ENCODE measurements around the gene CHRM2.

CHRM2 gene

GRCh38 chr7:136894789-136895188 is 26.3 kb downstream of the CHRM2 start:
- no peak for DNase-seq (ENCODE audit: low spot score)

- no peak for DNase-seq (ENCODE audit: low spot score)
Observed at GRCh38 chr7:136897676-136898075, 29.2 kb downstream of the CHRM2 start.

GRCh38 chr7:136900005-136900404 is 31.6 kb downstream of the CHRM2 start:
- DNase-seq (ENCODE audit: low spot score), result no peak

DNA sequence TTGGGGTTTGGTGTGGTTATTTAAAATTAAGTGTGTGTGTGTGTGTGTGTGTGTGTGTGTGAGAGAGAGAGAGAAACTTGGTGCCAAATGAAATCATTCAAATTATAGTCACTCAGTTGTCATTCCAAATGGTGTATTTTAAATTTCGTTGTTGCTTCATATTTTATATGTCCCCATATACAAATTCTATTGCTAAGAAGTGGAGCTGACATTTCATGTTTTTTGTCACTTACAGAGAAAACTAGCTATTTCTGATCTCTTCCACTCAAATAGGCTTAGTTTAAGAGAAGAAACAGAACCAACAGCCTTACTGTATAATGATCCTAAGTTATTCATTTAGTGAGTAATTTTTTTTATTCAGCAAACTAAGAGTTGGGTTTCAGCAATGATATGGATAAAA is 42.3 kb downstream of the CHRM2 start:
- no peak for DNase-seq (ENCODE audit: low spot score)

DNA sequence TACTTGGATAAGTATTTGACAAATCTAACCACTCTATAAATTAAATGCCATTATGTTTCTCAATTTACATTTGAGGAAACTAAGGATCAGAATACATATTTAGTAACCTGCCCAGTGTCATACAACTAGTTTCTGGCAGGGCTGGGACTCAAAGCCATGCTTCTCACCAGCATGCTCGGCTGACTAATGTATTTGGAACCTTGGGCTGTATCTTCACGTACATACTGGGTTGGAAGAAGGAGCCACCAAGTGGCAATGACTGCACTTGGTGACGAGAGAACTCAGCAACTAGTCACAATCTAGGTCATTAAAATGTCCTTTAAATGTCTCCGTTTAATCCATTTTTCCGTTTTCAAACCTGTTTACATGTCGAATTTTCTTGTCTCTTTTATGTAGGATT is 42.9 kb downstream of the CHRM2 start:
- DNase-seq (ENCODE audit: low spot score), result no peak

DNA sequence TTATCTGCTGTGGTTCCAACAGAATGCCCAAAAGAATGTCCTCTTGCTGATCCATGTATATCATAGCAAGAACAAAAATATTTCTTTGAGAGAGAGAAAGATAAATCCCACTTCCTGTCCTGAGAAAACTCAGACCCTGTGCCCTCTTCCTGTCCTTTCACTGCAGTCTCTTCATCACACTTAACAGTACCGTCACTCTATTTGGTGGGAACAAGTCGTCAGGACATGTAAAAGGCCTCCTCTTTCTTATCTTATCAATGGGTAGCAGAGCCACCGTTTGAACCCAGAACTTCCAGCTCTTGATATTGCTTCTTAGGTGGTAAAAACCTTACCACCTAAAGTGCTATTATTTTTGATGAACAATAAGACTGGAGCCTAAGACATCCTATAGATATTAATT is 43.9 kb downstream of the CHRM2 start:
- DNase-seq (ENCODE audit: low spot score), result no peak

- DNase-seq (ENCODE audit: low spot score), result no peak
Observed at GRCh38 chr7:136914016-136914415, 45.6 kb downstream of the CHRM2 start.

DNA sequence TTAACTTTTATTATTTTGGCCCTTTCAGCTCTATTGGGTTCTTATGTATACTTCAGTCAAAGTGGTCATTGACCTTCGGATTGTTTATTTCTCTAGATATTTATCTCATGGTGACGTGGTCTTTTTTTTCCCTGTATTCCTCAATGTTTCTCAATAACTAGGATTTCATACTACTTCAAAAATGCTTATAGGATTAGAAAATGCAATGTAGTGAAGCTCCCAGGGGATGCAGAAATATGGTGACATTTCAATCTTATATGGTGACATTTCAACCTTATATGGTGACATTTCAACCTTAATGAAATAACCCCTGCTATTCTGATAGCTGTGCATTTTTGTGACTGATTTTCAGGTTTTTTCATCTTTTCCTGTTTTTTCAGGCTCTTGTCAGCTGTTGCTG is 51.4 kb downstream of the CHRM2 start:
- DNase-seq (ENCODE audit: low spot score), result no peak

GRCh38 chr7:136923111-136923667 is 54.7 kb downstream of the CHRM2 start:
- no peak for DNase-seq (ENCODE audit: low spot score)

DNA sequence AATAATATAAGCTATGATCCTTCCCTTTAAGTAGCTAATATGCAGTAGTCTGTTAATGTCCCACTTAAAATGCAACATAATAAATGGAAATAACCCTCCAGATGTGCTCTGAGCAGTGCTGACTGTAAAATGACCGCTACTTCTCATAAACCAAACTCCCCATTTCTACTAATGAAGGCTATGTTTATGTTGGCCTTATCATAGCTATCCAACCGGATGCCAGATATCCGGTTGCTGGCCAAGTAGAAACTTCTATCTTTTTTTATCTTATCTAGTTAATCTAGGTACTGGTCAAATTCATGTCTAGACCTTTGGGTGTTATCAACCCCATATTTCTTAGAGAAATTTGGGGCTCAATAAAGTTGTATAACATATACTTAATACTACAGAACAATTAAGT is 56.6 kb downstream of the CHRM2 start:
- DNase-seq (ENCODE audit: low spot score), result no peak

DNA sequence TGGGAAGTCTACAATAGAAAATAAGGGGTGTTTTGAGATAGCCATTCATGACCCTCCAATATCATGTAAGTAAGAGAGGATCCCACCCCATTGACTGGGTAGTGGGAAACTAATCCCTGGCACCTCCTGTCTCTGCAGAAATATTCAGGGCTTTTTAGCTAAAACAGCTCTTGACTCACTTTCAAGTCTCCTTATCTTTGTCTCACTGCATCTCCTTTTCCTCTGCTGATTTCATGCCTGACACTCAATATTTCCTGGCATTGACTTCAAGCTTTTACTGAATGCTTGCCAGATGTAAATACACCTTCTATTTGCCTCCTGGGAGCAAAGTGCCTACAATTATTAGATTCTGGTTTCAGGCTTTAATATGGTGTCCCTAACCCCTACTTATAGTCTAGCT is 57.1 kb downstream of the CHRM2 start:
- DNase-seq (ENCODE audit: low spot score), result no peak

- DNase-seq (ENCODE audit: low spot score), result no peak
Observed at GRCh38 chr7:136931169-136931867, 62.9 kb downstream of the CHRM2 start.

DNA sequence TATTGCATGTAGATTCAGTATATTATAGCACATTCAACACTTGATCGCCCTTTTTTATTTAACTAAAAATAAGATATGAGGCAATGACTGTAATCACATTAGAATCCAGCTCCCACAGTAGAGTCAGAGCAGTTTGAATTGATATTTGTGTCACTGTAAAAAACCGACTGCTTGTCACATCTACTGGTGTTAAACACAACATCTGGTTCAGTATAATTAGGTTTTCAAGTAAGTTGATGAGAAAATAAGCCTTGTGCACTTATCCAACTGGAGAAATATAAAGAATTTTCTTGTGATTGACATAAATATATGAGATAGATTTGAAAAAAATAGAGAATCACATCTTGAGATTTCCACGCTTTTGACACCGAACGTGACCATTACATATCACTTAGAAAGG is 69.0 kb downstream of the CHRM2 start:
- DNase-seq (ENCODE audit: low spot score), result no peak

GRCh38 chr7:136938476-136938875 is 70.0 kb downstream of the CHRM2 start:
- DNase-seq (ENCODE audit: low spot score), result no peak

GRCh38 chr7:136940122-136940521 is 71.7 kb downstream of the CHRM2 start:
- no peak for DNase-seq (ENCODE audit: low spot score)

- no peak for DNase-seq (ENCODE audit: low spot score)
Observed at GRCh38 chr7:136940917-136941316, 72.5 kb downstream of the CHRM2 start.

GRCh38 chr7:136941816-136942215 is 73.4 kb downstream of the CHRM2 start:
- DNase-seq (ENCODE audit: low spot score), result no peak

- DNase-seq (ENCODE audit: low spot score), result no peak
Observed at GRCh38 chr7:136942401-136942800, 73.9 kb downstream of the CHRM2 start.

- DNase-seq (ENCODE audit: low spot score), result no peak
Observed at GRCh38 chr7:136942994-136943393, 74.5 kb downstream of the CHRM2 start.

GRCh38 chr7:136947347-136947746 is 78.9 kb downstream of the CHRM2 start:
- no peak for DNase-seq (ENCODE audit: low spot score)

GRCh38 chr7:136950331-136950730 is 81.9 kb downstream of the CHRM2 start:
- DNase-seq (ENCODE audit: low spot score), result no peak

DNA sequence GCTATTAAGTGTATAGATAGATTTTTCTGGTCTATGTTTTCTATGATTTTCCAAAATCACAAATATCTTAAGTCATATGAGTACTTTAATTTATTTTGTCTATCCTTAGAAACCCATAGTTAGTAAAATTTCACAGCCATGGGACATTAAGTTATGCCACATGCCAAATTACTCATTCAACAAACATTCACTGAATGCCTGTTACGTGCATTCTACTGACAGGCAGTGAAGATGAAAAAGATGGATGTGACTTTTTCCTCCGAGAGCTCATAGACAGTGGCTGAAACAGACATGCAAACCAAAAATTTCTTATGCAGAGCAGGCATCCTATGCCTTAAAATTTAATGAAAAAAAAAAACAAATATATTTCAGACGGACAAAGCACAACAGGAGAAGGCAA is 84.9 kb downstream of the CHRM2 start:
- DNase-seq (ENCODE audit: low spot score), result no peak

- no peak for DNase-seq (ENCODE audit: low spot score)
Observed at GRCh38 chr7:136956232-136956631, 87.8 kb downstream of the CHRM2 start.

- DNase-seq (ENCODE audit: low spot score), result no peak
Observed at GRCh38 chr7:136956671-136957070, 88.2 kb downstream of the CHRM2 start.
